Activated naive CD8-positive, alpha-beta T cell treated with anti-CD3 and anti-CD28 coated beads for 36 hours (primary cell): Measurements from ENCODE around the gene TMEM184A. TPM values are rescaled to one million over a fixed set of nuclear protein-coding genes. Genes with fewer than 3 reads are reported as not detected.
A peak's percentile ranks its signal among the peaks of the same experiment; 100 is the strongest.

ENCODE experiments used
- DNase-seq: peaks from one replicate; pipeline ENCODE4 v3.0.0; 2021
- H3K27ac Mint-ChIP-seq: one replicate; pipeline ENCODE4 v1.8.0; 2022; ENCODE audit warnings: mild to moderate bottlenecking, moderate library complexity, mixed read lengths
- H3K27me3 Mint-ChIP-seq: one replicate; pipeline ENCODE4 v1.8.0; 2022; ENCODE audit warnings: mild to moderate bottlenecking, mixed read lengths
- H3K36me3 Mint-ChIP-seq: one replicate; pipeline ENCODE4 v1.8.0; 2021; ENCODE audit warnings: mild to moderate bottlenecking, mixed read lengths
- H3K4me1 Mint-ChIP-seq: one replicate; pipeline ENCODE4 v1.8.0; 2021; ENCODE audit warnings: mixed read lengths
- H3K4me3 Mint-ChIP-seq: one replicate; pipeline ENCODE4 v1.8.0; 2022; ENCODE audit warnings: mild to moderate bottlenecking, moderate library complexity, mixed read lengths
- H3K9me3 Mint-ChIP-seq: one replicate; pipeline ENCODE4 v1.8.0; 2022; ENCODE audit warnings: mixed read lengths
- total RNA-seq, 2 experiments: library from RNA; stranded (reverse); gene quantifications; one replicate each; pipeline ENCODE4 v1.2.3, GENCODE V29; 2021

TMEM184A gene
- total RNA-seq, 2 experiments from 2014 or later: 0.14 to 0.22 TPM

- DNase-seq: no peak
- Mint-ChIP-seq H3K9me3 (no peaks in the 10 kb centered on the region), H3K36me3 (peaks cover 8% of the 10 kb centered on the region), H3K27ac (no peak overlapping the region), H3K27me3 (no peaks in the 10 kb centered on the region), H3K4me3 (no peak overlapping the region), H3K4me1 (peaks cover 26% of the 10 kb centered on the region)
These were observed 20.9 kb downstream of the TMEM184A start for GRCh38 chr7:1535100-1535458.

GRCh38 chr7:1534330-1535099 is 21.5 kb downstream of the TMEM184A start:
- no peaks in the 10 kb centered on the region for H3K9me3 Mint-ChIP-seq
- H3K36me3 Mint-ChIP-seq: peaks cover 8% of the 10 kb centered on the region
- peaks cover 26% of the 10 kb centered on the region for H3K4me1 Mint-ChIP-seq
- H3K27me3 Mint-ChIP-seq: no peaks in the 10 kb centered on the region
- no peak for DNase-seq
- no peak overlapping the region for H3K4me3 Mint-ChIP-seq
- H3K27ac Mint-ChIP-seq: peak overlapping the region; percentile 23

- H3K4me1 Mint-ChIP-seq: peaks cover 26% of the 10 kb centered on the region
- peaks cover 8% of the 10 kb centered on the region for H3K36me3 Mint-ChIP-seq
- no peaks in the 10 kb centered on the region for H3K9me3 Mint-ChIP-seq
- H3K27ac Mint-ChIP-seq: peak overlapping the region; percentile 90
- DNase-seq: peak; percentile 69
- H3K4me3 Mint-ChIP-seq: peak overlapping the region; percentile 87
- H3K27me3 Mint-ChIP-seq: no peaks in the 10 kb centered on the region
These were observed 22.3 kb downstream of the TMEM184A start for GRCh38 chr7:1533547-1534329.

- Mint-ChIP-seq H3K27me3 (no peaks in the 10 kb centered on the region), H3K4me1 (peaks cover 26% of the 10 kb centered on the region), H3K36me3 (peaks cover 8% of the 10 kb centered on the region), H3K9me3 (no peaks in the 10 kb centered on the region), H3K4me3 (peak overlapping the region; percentile 87), H3K27ac (peak overlapping the region; percentile 90)
- no peak for DNase-seq
These were observed 22.8 kb downstream of the TMEM184A start for GRCh38 chr7:1533255-1533546.

- Mint-ChIP-seq H3K36me3 (peaks cover 8% of the 10 kb centered on the region), H3K27me3 (no peaks in the 10 kb centered on the region), H3K4me3 (peak overlapping the region; percentile 87), H3K9me3 (no peaks in the 10 kb centered on the region), H3K27ac (peak overlapping the region; percentile 90), H3K4me1 (peaks cover 24% of the 10 kb centered on the region)
- peak; percentile 67 for DNase-seq
These were observed 23.4 kb downstream of the TMEM184A start for GRCh38 chr7:1532456-1533254.

GRCh38 chr7:1531979-1532455 is 24.0 kb downstream of the TMEM184A start:
- H3K4me3 Mint-ChIP-seq: peak overlapping the region; percentile 87
- no peaks in the 10 kb centered on the region for H3K27me3 Mint-ChIP-seq
- no peak for DNase-seq
- no peaks in the 10 kb centered on the region for H3K9me3 Mint-ChIP-seq
- H3K36me3 Mint-ChIP-seq: peaks cover 8% of the 10 kb centered on the region
- peaks cover 24% of the 10 kb centered on the region for H3K4me1 Mint-ChIP-seq
- peak overlapping the region; percentile 90 for H3K27ac Mint-ChIP-seq

GRCh38 chr7:1531263-1531978 is 24.6 kb downstream of the TMEM184A start:
- H3K4me3 Mint-ChIP-seq: peak overlapping the region; percentile 87

GRCh38 chr7:1530946-1531262 is 25.1 kb downstream of the TMEM184A start:
- Mint-ChIP-seq H3K27me3 (peaks cover 1% of the 10 kb centered on the region), H3K4me1 (peaks cover 22% of the 10 kb centered on the region), H3K4me3 (no peak overlapping the region), H3K27ac (no peak overlapping the region), H3K36me3 (peaks cover 6% of the 10 kb centered on the region), H3K9me3 (no peaks in the 10 kb centered on the region)
- no peak for DNase-seq

More at GRCh38 chr7:1531263-1531978, 24.6 kb downstream of the TMEM184A start:
- Mint-ChIP-seq H3K27me3 (no peaks in the 10 kb centered on the region), H3K9me3 (no peaks in the 10 kb centered on the region), H3K36me3 (peaks cover 7% of the 10 kb centered on the region), H3K4me1 (peaks cover 23% of the 10 kb centered on the region), H3K27ac (peak overlapping the region; percentile 90)
- peak; percentile 41 for DNase-seq

- Mint-ChIP-seq H3K27me3 (peaks cover 6% of the 10 kb centered on the region), H3K27ac (no peak overlapping the region), H3K36me3 (peaks cover 6% of the 10 kb centered on the region), H3K4me1 (peaks cover 22% of the 10 kb centered on the region), H3K9me3 (no peaks in the 10 kb centered on the region), H3K4me3 (peak overlapping the region; percentile 63)
- DNase-seq: no peak
These were observed 26.5 kb downstream of the TMEM184A start for GRCh38 chr7:1529383-1530116.

GRCh38 chr7:1526271-1526754 is 29.7 kb downstream of the TMEM184A start:
- DNase-seq: no peak
- peaks cover 6% of the 10 kb centered on the region for H3K27me3 Mint-ChIP-seq
- H3K9me3 Mint-ChIP-seq: no peaks in the 10 kb centered on the region
- no peaks in the 10 kb centered on the region for H3K36me3 Mint-ChIP-seq
- H3K4me1 Mint-ChIP-seq: peaks cover 5% of the 10 kb centered on the region
- no peak overlapping the region for H3K27ac Mint-ChIP-seq
- H3K4me3 Mint-ChIP-seq: no peak overlapping the region

- no peaks in the 10 kb centered on the region for H3K9me3 Mint-ChIP-seq
- no peaks in the 10 kb centered on the region for H3K36me3 Mint-ChIP-seq
- H3K4me1 Mint-ChIP-seq: peaks cover 6% of the 10 kb centered on the region
- H3K4me3 Mint-ChIP-seq: no peak overlapping the region
- no peak overlapping the region for H3K27ac Mint-ChIP-seq
- peaks cover 6% of the 10 kb centered on the region for H3K27me3 Mint-ChIP-seq
- no peak for DNase-seq
These were observed 30.6 kb downstream of the TMEM184A start for GRCh38 chr7:1525409-1525808.

GRCh38 chr7:1523844-1524243 is 32.2 kb downstream of the TMEM184A start:
- peaks cover 6% of the 10 kb centered on the region for H3K4me1 Mint-ChIP-seq
- peaks cover 5% of the 10 kb centered on the region for H3K9me3 Mint-ChIP-seq
- no peak overlapping the region for H3K27ac Mint-ChIP-seq
- DNase-seq: no peak
- no peak overlapping the region for H3K4me3 Mint-ChIP-seq
- H3K36me3 Mint-ChIP-seq: no peaks in the 10 kb centered on the region
- peaks cover 6% of the 10 kb centered on the region for H3K27me3 Mint-ChIP-seq

GRCh38 chr7:1523208-1523607 is 32.8 kb downstream of the TMEM184A start:
- Mint-ChIP-seq H3K4me3 (no peak overlapping the region), H3K27ac (no peak overlapping the region)
- DNase-seq: no peak

GRCh38 chr7:1521456-1521855 is 34.5 kb downstream of the TMEM184A start:
- Mint-ChIP-seq H3K36me3 (no peaks in the 10 kb centered on the region), H3K4me3 (no peak overlapping the region), H3K9me3 (peaks cover 5% of the 10 kb centered on the region), H3K27me3 (peaks cover 6% of the 10 kb centered on the region), H3K4me1 (peaks cover 6% of the 10 kb centered on the region), H3K27ac (no peak overlapping the region)
- DNase-seq: no peak

More at GRCh38 chr7:1523208-1523607, 32.8 kb downstream of the TMEM184A start:
- peaks cover 6% of the 10 kb centered on the region for H3K4me1 Mint-ChIP-seq
- peaks cover 5% of the 10 kb centered on the region for H3K9me3 Mint-ChIP-seq
- no peaks in the 10 kb centered on the region for H3K36me3 Mint-ChIP-seq
- H3K27me3 Mint-ChIP-seq: peaks cover 6% of the 10 kb centered on the region
